Transverse colon (tissue), 4 donors: ENCODE results near the gene SCGB1A1. TPM values are rescaled to one million over a fixed set of nuclear protein-coding genes. Genes with fewer than 3 reads are reported as not detected.

Experiments
- DNase-seq: peaks from one replicate; pipeline ENCODE4 v3.0.0-alpha.2; 2019
- H3K27ac ChIP-seq, 4 donors: fragments of 200-600 bp; sonication (generic); 2 replicates each; pipeline ENCODE4 v1.5.1; 2016 to 2018; ENCODE audit warnings: inconsistent platforms in 4 of 4
- H3K27me3 ChIP-seq: fragments of 200-600 bp; sonication (generic); 2 replicates; pipeline ENCODE4 v1.5.1; 2017; ENCODE audit warnings: inconsistent platforms
- H3K36me3 ChIP-seq, 4 donors: fragments of 200-600 bp; sonication (generic); 2 replicates each; pipeline ENCODE4 v1.5.1; 2017 to 2019; ENCODE audit warnings: inconsistent platforms in 4 of 4
- H3K4me1 ChIP-seq, 4 donors: fragments of 200-600 bp; sonication (generic); 2 replicates each; pipeline ENCODE4 v1.5.1; 2017 to 2020; ENCODE audit warnings: inconsistent platforms in 4 of 4
- H3K4me3 ChIP-seq, 4 donors: fragments of 200-600 bp; sonication (generic); 1 replicate in 1 of 4; 2 replicates in 3 of 4; pipeline versions ENCODE4 v1.5.1 to v1.6.1; 2017 to 2019; ENCODE audit warnings: inconsistent platforms in 4 of 4
- H3K9me3 ChIP-seq, 2 donors: fragments of 200-600 bp; sonication (generic); 2 replicates each; pipeline ENCODE4 v1.5.1; 2017 to 2019; ENCODE audit warnings: inconsistent platforms in 2 of 2
- EP300 ChIP-seq: sonication (generic); formaldehyde crosslinking; IDR thresholded peaks from one replicate; pipeline ENCODE4 v1.6.1; 2017; ENCODE audit warnings: antibody characterized with exemption, low read depth
- POLR2A ChIP-seq: fragments of 450-650 bp; IDR thresholded peaks from one replicate; pipeline ENCODE4 v1.6.1; 2016; ENCODE audit warnings: antibody characterized with exemption, mild to moderate bottlenecking, moderate library complexity
- POLR2AphosphoS5 ChIP-seq, 3 donors: sonication (generic); formaldehyde crosslinking; IDR thresholded peaks; one replicate each; pipeline ENCODE4 v1.6.1; 2016; ENCODE audit warnings: antibody characterized with exemption in 3 of 3
- WGBS, 2 donors: methylation state at CpG; one replicate each; pipeline ENCODE4 v1.1.5; 2018; ENCODE audit warnings: low coverage in 1 of 2; 5-methylcytosine and 5-hydroxymethylcytosine counted together
- in situ Hi-C, 4 donors: fragments of 200-750 bp; cut with MboI; loops; one replicate each; pipeline versions ENCODE4 v1.15.0 to v1.15.1; 2017; ENCODE audit warnings: low sequenced_read_pairs in 3 of 4, low pct_ligation_motif_present in 1 of 4, low pct_unique_long_range_greater_than_20kb in 1 of 4
- intact Hi-C: fragments of 100-400 bp; cut with DNase I; formaldehyde crosslinking; loops from one replicate; pipeline ENCODE4 v1.15.1; 2023; ENCODE audit warnings: low total_unique reads
- total RNA-seq, 4 donors: library from RNA; depleted of rRNA; stranded (reverse); fragments of >200 nt; gene quantifications; one replicate each; pipeline ENCODE4 v1.1.0, GENCODE V29; 2016
- TF ChIP-seq, protein P1 (sequence below), 5 experiments: fragments of 200-600 bp in 3 of 5; fragments of 450-650 bp in 2 of 5; sonication (generic) in 3 of 5; IDR thresholded peaks; 1 replicate in 2 of 5; 2 replicates in 3 of 5; pipeline ENCODE4 v1.5.1; 2016 to 2017; ENCODE audit warnings: antibody characterized with exemption in 5 of 5, inconsistent platforms in 3 of 5, mild to moderate bottlenecking in 2 of 5, moderate library complexity in 1 of 5

SCGB1A1 gene
- total RNA-seq, 4 donors from 2014 or later, result not detected

DNA sequence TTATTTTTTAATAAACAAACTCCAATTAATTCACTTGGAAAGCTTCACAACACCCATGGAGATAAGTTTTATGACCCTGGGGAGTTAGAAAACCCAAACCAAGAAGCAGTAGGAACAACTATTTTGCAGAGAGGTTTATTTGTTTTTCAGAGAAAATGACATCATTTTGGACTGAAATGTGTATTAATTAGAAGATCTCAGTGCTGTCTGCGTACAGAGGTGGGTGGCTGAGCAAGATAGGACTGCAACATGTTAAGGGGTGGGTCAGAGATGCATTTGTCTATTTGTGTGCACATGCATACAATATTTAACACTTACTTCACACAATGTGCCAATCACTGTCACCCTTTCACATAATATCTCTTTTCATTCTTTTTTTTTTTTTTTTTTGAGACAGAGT, 1.1 kb downstream of the SCGB1A1 start:
- no peak overlapping the region for H3K4me3 ChIP-seq
- TF ChIP-seq EP300, result no peak
- TF ChIP-seq POLR2AphosphoS5 (IDR thresholded peaks at IDR 0.05), result no peak
- TF ChIP-seq, protein P1, sequence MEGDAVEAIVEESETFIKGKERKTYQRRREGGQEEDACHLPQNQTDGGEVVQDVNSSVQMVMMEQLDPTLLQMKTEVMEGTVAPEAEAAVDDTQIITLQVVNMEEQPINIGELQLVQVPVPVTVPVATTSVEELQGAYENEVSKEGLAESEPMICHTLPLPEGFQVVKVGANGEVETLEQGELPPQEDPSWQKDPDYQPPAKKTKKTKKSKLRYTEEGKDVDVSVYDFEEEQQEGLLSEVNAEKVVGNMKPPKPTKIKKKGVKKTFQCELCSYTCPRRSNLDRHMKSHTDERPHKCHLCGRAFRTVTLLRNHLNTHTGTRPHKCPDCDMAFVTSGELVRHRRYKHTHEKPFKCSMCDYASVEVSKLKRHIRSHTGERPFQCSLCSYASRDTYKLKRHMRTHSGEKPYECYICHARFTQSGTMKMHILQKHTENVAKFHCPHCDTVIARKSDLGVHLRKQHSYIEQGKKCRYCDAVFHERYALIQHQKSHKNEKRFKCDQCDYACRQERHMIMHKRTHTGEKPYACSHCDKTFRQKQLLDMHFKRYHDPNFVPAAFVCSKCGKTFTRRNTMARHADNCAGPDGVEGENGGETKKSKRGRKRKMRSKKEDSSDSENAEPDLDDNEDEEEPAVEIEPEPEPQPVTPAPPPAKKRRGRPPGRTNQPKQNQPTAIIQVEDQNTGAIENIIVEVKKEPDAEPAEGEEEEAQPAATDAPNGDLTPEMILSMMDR (IDR thresholded peaks at IDR 0.05), result no peak
- TF ChIP-seq POLR2A, result no peak
- no peaks in the 10 kb centered on the region for H3K9me3 ChIP-seq
- H3K27ac ChIP-seq, result peak overlapping the region; percentile 59 to 81 (median 72)
- no peaks in the 10 kb centered on the region for H3K27me3 ChIP-seq
- intact Hi-C loops (no loop called here), in situ Hi-C loops (loop anchor here (10.0 to 25.0 kb wide), 4 partner anchors 125 to 267 kb away; partner anchors contain the start of genes AHNAK (in 1 of the 4), LRRN4CL (in 1 of the 4) and UBXN1 (in 1 of the 4))
- DNase-seq, result no peak
- H3K4me1 ChIP-seq, result peaks cover 14 to 41% (median 18%) of the 10 kb centered on the region in 4 donors
- 40 to 48% methylated on average over 1 of the region's 1 CpG for WGBS, 2 donors
- no peaks in the 10 kb centered on the region for H3K36me3 ChIP-seq

DNA sequence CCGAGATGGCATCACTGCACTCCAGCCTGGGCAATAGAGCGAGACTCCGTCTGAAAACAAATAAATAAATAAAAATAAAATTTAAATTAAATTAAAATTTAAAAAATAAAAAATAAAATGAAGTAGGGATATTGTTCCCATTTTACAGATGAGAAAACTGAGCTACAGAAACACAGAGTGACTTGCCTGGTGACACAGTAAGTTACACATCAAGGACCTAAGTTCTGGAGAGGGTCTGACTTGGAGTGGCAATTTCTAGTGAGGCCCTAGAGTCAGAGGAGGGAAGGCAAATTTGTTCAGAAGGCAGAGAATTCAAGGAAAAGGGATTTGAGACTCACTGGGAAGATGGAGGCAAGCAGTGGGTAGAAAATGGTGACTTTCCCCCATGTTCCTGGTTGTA, 2.0 kb downstream of the SCGB1A1 start:
- Histone ChIP-seq H3K4me1 (peaks cover 14 to 46% (median 19%) of the 10 kb centered on the region in 4 donors), H3K9me3 (no peaks in the 10 kb centered on the region), H3K4me3 (no peak overlapping the region), H3K27ac (peak overlapping the region; percentile 59 to 81 (median 72)), H3K36me3 (no peaks in the 10 kb centered on the region), H3K27me3 (no peaks in the 10 kb centered on the region)
- DNase-seq, result no peak
- intact Hi-C loops (no loop called here), in situ Hi-C loops (loop anchor here (10.0 to 25.0 kb wide), 4 partner anchors 124 to 266 kb away; partner anchors contain the start of genes AHNAK (in 1 of the 4), LRRN4CL (in 1 of the 4) and UBXN1 (in 1 of the 4))
- no peak for TF ChIP-seq EP300
- 94 to 95% methylated on average over 3 of the region's 3 CpGs for WGBS, 2 donors

DNA sequence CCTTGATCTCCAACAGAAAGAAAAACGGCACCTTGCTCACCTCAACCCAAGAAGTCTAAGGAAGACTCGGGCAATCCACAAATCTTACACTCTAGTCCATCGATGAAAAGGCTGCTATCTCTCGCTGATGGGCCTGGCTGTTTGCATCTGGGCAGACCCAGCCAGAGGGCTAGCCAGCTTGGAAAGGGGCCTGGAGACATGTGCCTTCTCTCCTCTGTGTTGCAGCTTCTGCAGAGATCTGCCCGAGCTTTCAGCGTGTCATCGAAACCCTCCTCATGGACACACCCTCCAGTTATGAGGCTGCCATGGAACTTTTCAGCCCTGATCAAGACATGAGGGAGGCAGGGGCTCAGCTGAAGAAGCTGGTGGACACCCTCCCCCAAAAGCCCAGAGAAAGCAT, 3.2 kb downstream of the SCGB1A1 start:
- in situ Hi-C loops, result loop anchor here (10.0 to 25.0 kb wide), 4 partner anchors 123 to 265 kb away; partner anchors contain the start of genes AHNAK (in 1 of the 4), LRRN4CL (in 1 of the 4) and UBXN1 (in 1 of the 4)
- Histone ChIP-seq H3K27ac (peak overlapping the region; percentile 28 to 61 (median 38)), H3K36me3 (no peaks in the 10 kb centered on the region), H3K4me3 (no peak overlapping the region), H3K4me1 (peaks cover 14 to 56% (median 24%) of the 10 kb centered on the region in 4 donors), H3K27me3 (no peaks in the 10 kb centered on the region), H3K9me3 (no peaks in the 10 kb centered on the region)
- TF ChIP-seq POLR2A (no peak), EP300 (no peak), POLR2AphosphoS5 (IDR thresholded peaks at IDR 0.05) (no peak)
- TF ChIP-seq, protein P1 (IDR thresholded peaks at IDR 0.05), result no peak
- no peak for DNase-seq
- WGBS, 2 donors, result 48 to 80% methylated on average over 1 to 7 of the region's 7 CpGs
- intact Hi-C loops, result no loop called here

DNA sequence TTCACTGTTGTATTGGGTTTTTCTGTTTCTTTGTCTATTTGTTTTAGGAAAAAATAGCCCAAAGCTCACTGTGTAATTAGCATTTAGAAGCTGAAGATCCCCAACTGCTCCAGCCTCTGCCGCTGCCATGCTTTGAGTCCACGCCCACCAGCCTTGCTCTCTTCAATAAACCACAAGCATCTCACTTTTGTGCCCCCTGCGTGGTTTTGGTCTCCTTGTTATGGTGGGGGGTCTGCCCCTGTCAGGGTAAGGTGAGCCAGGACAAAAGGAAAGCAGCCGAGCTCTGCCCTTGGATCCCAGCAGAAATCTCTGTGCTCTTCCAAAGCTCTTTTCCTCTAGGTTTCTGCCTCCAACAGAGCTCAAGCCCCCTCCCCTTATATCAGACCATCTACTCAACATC, 4.2 kb downstream of the SCGB1A1 start:
- TF ChIP-seq, protein P1 (IDR thresholded peaks at IDR 0.05), result no peak
- TF ChIP-seq EP300, result no peak
- Histone ChIP-seq H3K4me3 (no peak overlapping the region), H3K27ac (peak overlapping the region in 1 of 4 donors; percentile 38), H3K36me3 (no peaks in the 10 kb centered on the region), H3K4me1 (peaks cover 14 to 62% (median 27%) of the 10 kb centered on the region in 4 donors), H3K9me3 (no peaks in the 10 kb centered on the region), H3K27me3 (no peaks in the 10 kb centered on the region)
- intact Hi-C loops, result no loop called here
- 79 to 86% methylated on average over 2 to 4 of the region's 4 CpGs for WGBS, 2 donors
- no peak for DNase-seq
- in situ Hi-C loops, result loop anchor here (10.0 to 25.0 kb wide), 4 partner anchors 122 to 264 kb away; partner anchors contain the start of genes AHNAK (in 1 of the 4), LRRN4CL (in 1 of the 4) and UBXN1 (in 1 of the 4)
